Ectodermal cell (in vitro differentiated cells): ENCODE results near the gene GINS1.

Experiments
- H3K27ac ChIP-seq: 2 replicates; pipeline ENCODE4 v1.7.0; 2013; ENCODE audit warnings: mild to moderate bottlenecking, low read depth, low read length; ENCODE audit not compliant: insufficient read depth, poor library complexity, severe bottlenecking
- H3K27me3 ChIP-seq: 2 replicates; pipeline ENCODE4 v1.7.0; 2013; ENCODE audit warnings: mild to moderate bottlenecking, low read length; ENCODE audit not compliant: insufficient read depth, control insufficient read depth, poor library complexity, severe bottlenecking
- H3K36me3 ChIP-seq: one replicate; pipeline ENCODE4 v1.7.0; 2013; ENCODE audit warnings: low read length; ENCODE audit not compliant: control insufficient read depth, insufficient read depth
- H3K4me1 ChIP-seq: one replicate; pipeline ENCODE4 v1.7.0; 2013; ENCODE audit warnings: low read length; ENCODE audit not compliant: control insufficient read depth, insufficient read depth
- H3K4me3 ChIP-seq: 2 replicates; pipeline ENCODE4 v1.7.0; 2013; ENCODE audit warnings: low read depth, low read length, control low read depth; ENCODE audit not compliant: insufficient read depth
- H3K9me3 ChIP-seq: 2 replicates; pipeline ENCODE4 v1.7.0; 2013; ENCODE audit warnings: mild to moderate bottlenecking, low read length, moderate library complexity; ENCODE audit not compliant: control insufficient read depth
- WGBS, 2 experiments: methylation state at CpG; one replicate each; pipeline ENCODE4 v1.1.7; 2013; ENCODE audit warnings: missing lambda C conversion rate in 2 of 2; 5-methylcytosine and 5-hydroxymethylcytosine counted together

The GINS1 gene

DNA sequence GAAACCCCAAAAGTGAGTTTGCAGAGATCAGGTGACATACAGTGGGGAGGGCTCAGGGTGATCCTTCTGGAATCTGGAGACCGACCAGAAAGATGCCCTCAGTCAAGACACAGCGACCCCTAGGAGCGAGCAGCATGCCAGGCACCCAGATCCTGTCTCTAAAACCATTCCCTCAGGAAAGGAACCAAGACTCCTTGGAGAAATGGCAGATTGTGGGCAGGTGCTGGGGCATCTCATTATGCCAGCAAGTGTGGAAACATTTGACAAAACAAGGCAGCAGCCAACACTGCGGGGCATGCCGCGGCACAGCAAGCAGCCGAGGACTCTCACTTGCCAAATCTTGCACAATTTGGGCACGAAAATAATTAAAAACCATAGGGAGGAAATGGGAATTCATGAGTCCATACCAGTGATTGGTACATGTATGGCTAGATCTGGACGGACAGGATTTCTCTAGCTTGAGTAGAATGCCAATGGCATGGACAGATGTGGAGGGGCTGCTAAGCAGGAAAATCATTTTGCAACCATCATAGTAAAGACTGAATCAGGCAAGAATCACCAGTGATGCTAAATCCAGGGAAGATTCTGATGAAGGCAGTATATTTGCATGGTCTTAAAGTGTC lies 76.9 kb downstream of the GINS1 start:
- H3K4me1 ChIP-seq = no peaks in the 10 kb centered on the region
- no peak overlapping the region for H3K27ac ChIP-seq
- H3K27me3 ChIP-seq = no peaks in the 10 kb centered on the region
- no peaks in the 10 kb centered on the region for H3K9me3 ChIP-seq
- no peak overlapping the region for H3K4me3 ChIP-seq
- 93 to 95% methylated on average over 9 of the region's 9 CpGs for WGBS, 2 experiments
- peaks cover 7% of the 10 kb centered on the region for H3K36me3 ChIP-seq

DNA sequence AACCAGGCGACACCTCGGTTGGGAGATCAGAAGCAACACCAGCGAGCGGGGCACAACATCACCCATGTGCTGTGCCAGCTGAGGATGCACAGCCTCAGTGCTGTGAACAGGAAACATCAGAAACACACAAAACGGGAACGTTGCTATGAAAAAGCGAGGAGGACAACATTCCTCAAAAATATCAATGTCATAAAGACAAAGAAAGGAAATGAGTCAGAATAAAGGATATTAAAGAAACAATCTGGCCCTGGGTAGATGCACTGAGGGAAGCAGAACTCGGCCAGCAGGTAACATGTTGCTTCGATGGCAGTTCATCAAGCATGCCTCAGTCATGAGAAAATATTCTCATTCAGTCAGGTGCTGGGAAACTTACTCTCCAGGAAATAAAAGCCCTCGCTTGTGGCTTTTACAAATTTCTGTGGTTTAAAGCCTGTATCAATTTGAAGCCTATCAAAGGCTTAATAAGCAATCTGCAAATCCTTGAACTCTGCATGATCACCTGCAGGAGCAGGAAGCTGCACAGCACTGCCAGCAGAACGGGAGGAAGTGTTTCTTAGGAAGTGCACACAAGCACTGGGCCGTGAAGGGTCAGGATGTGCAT lies 77.5 kb downstream of the GINS1 start:
- Histone ChIP-seq H3K4me3 (no peak overlapping the region), H3K36me3 (peaks cover 6% of the 10 kb centered on the region), H3K9me3 (no peaks in the 10 kb centered on the region), H3K27ac (no peak overlapping the region), H3K27me3 (no peaks in the 10 kb centered on the region), H3K4me1 (no peaks in the 10 kb centered on the region)
- WGBS, 2 experiments = 94% methylated on average over 11 to 12 of the region's 12 CpGs

DNA sequence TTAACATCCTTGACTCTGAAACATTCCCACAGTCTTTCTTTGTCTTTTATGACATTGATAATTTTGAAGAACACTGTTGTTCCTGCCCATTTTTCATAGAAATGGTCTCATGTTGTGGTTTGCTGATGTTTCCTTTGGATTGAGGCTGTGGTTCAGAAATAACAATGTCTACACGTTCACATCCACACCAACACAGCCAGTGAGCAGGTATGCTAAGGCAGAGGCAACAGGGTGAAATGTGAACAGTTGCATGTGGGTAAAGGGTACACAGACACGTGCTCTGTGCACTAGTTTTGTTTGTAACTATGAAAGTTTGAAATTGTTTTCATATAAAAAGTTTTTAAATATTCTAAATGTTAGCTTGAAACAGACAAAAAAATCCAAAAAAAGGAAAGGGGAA lies 78.4 kb downstream of the GINS1 start:
- Histone ChIP-seq H3K36me3 (peaks cover 10% of the 10 kb centered on the region), H3K27ac (no peak overlapping the region), H3K4me1 (no peaks in the 10 kb centered on the region), H3K27me3 (no peaks in the 10 kb centered on the region), H3K4me3 (no peak overlapping the region), H3K9me3 (no peaks in the 10 kb centered on the region)
- WGBS, 2 experiments = 100% methylated on average over 2 of the region's 2 CpGs; no CpG with 5 or more reads in 1 of the 2 experiments

DNA sequence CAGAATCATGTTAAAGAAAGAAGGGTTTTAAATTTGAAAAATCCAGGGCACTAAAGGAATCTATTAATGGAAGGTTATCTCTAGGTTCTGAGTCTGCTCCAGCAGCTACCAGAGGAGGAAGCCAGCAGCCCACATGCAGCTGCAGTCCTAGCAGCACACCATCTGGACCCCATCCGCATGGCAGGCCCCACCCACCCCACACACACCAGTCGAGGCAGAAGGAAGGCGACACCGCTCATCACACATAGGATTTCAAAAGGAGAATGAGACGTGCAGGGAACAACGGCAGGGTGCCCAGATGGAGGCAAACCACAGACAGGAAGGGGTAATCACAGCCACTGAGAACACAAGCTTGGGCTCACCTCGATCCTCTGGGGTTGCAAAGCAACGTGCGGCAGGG lies 78.9 kb downstream of the GINS1 start:
- H3K27ac ChIP-seq = no peak overlapping the region
- no peaks in the 10 kb centered on the region for H3K27me3 ChIP-seq
- H3K9me3 ChIP-seq = no peaks in the 10 kb centered on the region
- H3K36me3 ChIP-seq = peaks cover 10% of the 10 kb centered on the region
- no peak overlapping the region for H3K4me3 ChIP-seq
- WGBS, 2 experiments = 60 to 64% methylated on average over 9 of the region's 9 CpGs
- no peaks in the 10 kb centered on the region for H3K4me1 ChIP-seq

DNA sequence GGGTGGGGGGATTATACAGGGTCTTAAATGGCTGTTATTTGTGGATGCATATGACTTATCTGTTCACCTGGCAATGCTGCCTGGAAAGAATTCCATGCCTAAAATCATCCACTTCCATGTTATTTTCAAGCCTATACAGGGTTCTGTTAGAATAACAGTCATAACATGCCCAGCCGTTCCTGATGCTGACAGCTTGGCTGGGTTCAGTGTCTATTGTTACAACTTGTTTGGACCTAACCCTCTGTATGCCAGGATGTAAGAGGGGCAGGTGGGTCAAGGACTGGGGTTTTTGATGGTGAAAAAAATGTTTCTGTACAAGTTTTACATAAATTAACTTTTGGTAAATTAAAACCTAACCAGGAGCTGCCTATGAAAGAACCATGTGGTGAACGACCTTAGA lies 79.8 kb downstream of the GINS1 start:
- 64 to 85% methylated on average over 1 to 2 of the region's 2 CpGs for WGBS, 2 experiments
- Histone ChIP-seq H3K36me3 (peaks cover 10% of the 10 kb centered on the region), H3K9me3 (no peaks in the 10 kb centered on the region), H3K27ac (no peak overlapping the region), H3K27me3 (no peaks in the 10 kb centered on the region), H3K4me1 (no peaks in the 10 kb centered on the region), H3K4me3 (no peak overlapping the region)

DNA sequence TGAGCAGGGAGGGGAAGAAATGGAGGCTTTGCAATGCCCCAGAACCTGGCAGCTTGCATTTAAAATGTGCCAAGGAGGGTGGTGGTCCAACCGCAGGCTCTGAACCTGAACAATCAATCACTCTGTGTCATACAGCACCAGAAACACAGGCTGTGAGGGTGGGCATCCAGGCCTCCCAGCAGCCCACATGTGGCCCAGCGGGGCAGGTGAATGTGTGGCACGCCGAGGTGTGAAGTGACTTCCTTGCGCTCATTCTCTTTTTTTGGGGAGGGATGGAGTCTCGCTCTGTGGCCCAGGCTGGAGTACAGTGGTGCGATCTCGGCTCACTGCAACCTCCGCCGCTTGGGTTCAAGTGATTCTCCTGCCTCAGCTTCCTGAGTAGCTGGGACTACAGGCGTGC lies 80.5 kb downstream of the GINS1 start:
- no peaks in the 10 kb centered on the region for H3K9me3 ChIP-seq
- WGBS, 2 experiments = 95% methylated on average over 11 of the region's 11 CpGs
- H3K27ac ChIP-seq = no peak overlapping the region
- H3K4me3 ChIP-seq = no peak overlapping the region
- H3K27me3 ChIP-seq = no peaks in the 10 kb centered on the region
- H3K36me3 ChIP-seq = peaks cover 10% of the 10 kb centered on the region
- H3K4me1 ChIP-seq = no peaks in the 10 kb centered on the region

DNA sequence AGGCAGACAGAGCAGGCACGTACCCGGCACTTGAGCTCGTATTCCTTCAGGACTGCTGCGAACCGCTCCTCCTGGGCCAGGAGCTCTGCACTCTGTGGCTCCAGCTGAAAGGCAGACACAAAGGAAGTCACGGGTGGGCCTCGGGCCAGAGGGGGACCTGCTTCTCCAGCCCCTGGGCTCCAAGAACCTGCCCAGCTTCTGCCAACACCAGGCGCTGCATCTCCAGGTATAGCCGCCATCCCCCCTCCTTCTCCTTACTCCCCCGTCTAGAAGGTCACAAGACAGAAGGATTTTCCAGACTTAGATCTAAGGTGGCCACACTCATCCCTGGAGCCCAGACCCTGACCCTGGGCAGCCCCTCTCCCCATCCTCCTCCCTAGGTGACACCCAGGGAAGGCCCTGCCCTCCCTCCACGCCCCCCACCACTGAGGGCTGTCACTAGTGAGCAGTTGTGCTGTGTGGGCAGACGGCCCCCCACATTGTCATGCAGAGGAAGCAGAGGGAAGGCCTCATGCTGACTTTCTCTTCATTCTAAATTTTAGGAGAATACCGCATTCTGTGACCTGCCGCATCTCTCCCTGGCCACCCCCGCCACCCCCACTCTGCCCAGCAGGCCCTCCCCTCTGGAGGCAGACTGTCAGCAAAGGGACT lies 81.9 kb downstream of the GINS1 start:
- peaks cover 10% of the 10 kb centered on the region for H3K36me3 ChIP-seq
- no peak overlapping the region for H3K27ac ChIP-seq
- H3K9me3 ChIP-seq = no peaks in the 10 kb centered on the region
- H3K4me1 ChIP-seq = no peaks in the 10 kb centered on the region
- 74 to 77% methylated on average over 15 of the region's 15 CpGs for WGBS, 2 experiments
- H3K27me3 ChIP-seq = no peaks in the 10 kb centered on the region
- H3K4me3 ChIP-seq = no peak overlapping the region

DNA sequence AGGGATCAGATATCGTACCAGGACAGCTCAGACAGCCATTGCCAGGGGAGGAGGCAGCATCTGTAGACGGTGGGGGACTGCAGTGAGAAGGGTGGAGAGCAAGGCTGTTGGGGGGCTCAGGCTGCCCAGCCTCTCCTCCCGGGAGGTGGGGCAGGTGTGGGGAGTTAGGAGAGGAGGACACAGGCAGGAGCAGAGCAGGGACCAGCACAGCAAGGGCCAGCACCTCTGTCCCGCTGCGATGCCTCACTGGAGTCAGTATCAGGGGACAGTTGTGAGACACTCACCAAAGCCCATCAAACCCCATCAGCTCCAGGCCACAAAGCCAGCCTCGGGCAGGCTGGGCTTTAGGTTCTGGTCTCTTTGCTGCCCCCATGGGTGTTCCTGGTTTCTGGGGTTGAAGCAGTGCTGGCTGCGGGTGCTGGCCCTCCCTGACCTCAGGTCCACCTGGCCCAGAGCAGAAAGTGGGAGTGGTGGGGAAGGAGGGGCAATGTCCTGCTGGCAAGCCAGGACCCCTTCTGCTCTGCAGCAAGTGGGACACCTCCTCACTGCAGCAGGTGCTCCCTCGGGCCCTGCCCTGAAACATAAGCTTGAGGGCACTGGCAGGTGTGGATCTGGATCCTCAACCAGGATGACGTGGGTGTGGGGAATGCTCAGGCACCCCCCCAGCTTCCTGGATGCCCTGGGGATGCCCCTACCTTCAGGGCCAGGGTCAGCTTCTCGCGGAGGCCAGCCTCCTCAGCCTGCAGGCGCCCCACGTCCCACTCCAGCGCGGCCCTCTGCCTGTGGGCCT lies 83.4 kb downstream of the GINS1 start:
- Histone ChIP-seq H3K36me3 (peaks cover 10% of the 10 kb centered on the region), H3K27me3 (no peaks in the 10 kb centered on the region), H3K9me3 (no peaks in the 10 kb centered on the region), H3K4me3 (no peak overlapping the region), H3K4me1 (no peaks in the 10 kb centered on the region), H3K27ac (no peak overlapping the region)
- 94% methylated on average over 15 of the region's 15 CpGs for WGBS, 2 experiments

DNA sequence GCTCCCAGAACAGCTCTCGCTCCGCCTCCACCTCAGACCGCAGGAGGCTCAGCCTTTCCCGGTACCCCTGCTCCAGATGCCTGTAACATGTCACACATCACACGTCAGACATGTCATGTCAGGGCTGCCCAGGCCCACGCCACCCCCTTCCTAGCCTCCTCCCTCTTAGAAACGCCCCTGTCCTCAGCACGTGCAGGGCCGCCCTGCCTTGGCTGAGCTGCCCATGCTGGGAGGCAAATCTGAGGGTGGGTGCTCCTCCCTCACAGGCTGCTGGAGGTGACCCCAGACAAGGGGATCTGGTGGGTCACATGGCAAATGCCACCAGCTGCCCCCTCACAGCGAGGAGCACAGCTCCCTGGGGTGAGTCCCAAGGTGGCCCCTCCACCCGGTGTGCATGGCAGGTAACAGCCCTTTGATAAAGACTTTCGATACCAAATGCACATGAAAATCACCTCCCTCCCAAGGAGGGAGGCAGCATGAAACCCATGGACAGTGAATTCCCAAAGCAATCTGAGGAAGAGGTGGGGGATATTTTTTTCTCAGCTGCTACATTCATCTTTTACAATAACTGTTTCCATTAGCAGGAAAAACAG lies 84.1 kb downstream of the GINS1 start:
- Histone ChIP-seq H3K27me3 (no peaks in the 10 kb centered on the region), H3K4me3 (no peak overlapping the region), H3K9me3 (no peaks in the 10 kb centered on the region), H3K27ac (no peak overlapping the region), H3K4me1 (no peaks in the 10 kb centered on the region), H3K36me3 (peaks cover 10% of the 10 kb centered on the region)
- WGBS, 2 experiments = 91 to 93% methylated on average over 11 to 12 of the region's 12 CpGs

DNA sequence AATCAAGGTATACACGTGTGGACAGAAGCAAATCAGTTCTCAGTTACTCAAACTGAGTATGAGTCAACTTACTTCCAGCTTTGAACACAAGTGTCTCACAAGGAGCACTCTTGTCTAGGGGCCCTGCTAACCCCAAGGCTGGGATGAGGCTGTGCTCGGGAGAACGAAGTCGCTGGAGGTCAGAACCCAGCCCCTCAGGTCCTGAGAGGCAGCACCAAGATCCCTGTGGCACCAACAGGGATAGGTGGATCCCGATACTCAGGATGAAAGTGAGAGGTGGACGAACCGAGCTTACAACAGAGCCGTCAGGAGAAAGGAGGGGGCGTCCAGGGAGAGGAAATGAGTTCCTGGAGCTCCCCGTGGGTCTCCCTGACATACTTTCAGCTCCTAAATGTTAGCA lies 85.7 kb downstream of the GINS1 start:
- Histone ChIP-seq H3K27ac (no peak overlapping the region), H3K27me3 (no peaks in the 10 kb centered on the region), H3K9me3 (no peaks in the 10 kb centered on the region), H3K4me1 (no peaks in the 10 kb centered on the region), H3K36me3 (peaks cover 10% of the 10 kb centered on the region), H3K4me3 (no peak overlapping the region)
- 92 to 93% methylated on average over 10 of the region's 10 CpGs for WGBS, 2 experiments
